Neural progenitor cell (in vitro differentiated cells): ENCODE measurements around the gene ABO. TPM values are rescaled to one million over a fixed set of nuclear protein-coding genes. Genes with fewer than 3 reads are reported as not detected.
"Not testable (repeated sequence)": the region's sequence is repeated elsewhere in the genome, so short reads cannot be mapped to it uniquely, and the experiment has no call there.

Source experiments
- DNase-seq: peaks from one replicate; pipeline ENCODE4 v3.0.0-alpha.2; 2016; ENCODE audit warnings: low spot score
- H2AFZ ChIP-seq: fragments of 200-600 bp; sonication (generic); replicated peaks from 2 replicates; pipeline ENCODE4 v1.6.1; 2016; ENCODE audit warnings: antibody characterized with exemption
- H3F3A ChIP-seq: fragments of 200-600 bp; sonication (generic); 2 replicates; pipeline ENCODE4 v1.6.1; 2016; ENCODE audit warnings: antibody characterized with exemption, low read depth
- H3K27ac ChIP-seq: fragments of 200-600 bp; sonication (generic); 2 replicates; pipeline ENCODE4 v1.5.1; 2016; ENCODE audit warnings: mild to moderate bottlenecking
- H3K27me3 ChIP-seq: fragments of 200-600 bp; sonication (generic); 2 replicates; pipeline ENCODE4 v1.6.1; 2016; ENCODE audit warnings: mild to moderate bottlenecking, moderate library complexity
- H3K36me3 ChIP-seq: fragments of 200-600 bp; sonication (generic); 2 replicates; pipeline ENCODE4 v1.5.1; 2016
- H3K4me1 ChIP-seq: fragments of 200-600 bp; sonication (generic); 2 replicates; pipeline ENCODE4 v1.6.1; 2016; ENCODE audit warnings: mixed run types
- H3K4me2 ChIP-seq: fragments of 200-600 bp; sonication (generic); 2 replicates; pipeline ENCODE4 v1.6.1; 2016
- H3K4me3 ChIP-seq: fragments of 200-600 bp; sonication (generic); 2 replicates; pipeline ENCODE4 v1.5.1; 2016
- H3K79me2 ChIP-seq: fragments of 200-600 bp; sonication (generic); 2 replicates; pipeline ENCODE4 v1.6.1; 2016; ENCODE audit warnings: low read depth
- H3K9ac ChIP-seq: fragments of 200-600 bp; sonication (generic); 2 replicates; pipeline ENCODE4 v1.6.1; 2016
- H3K9me3 ChIP-seq: fragments of 200-600 bp; sonication (generic); 2 replicates; pipeline ENCODE4 v1.5.1; 2016; ENCODE audit warnings: low read depth
- H4K20me1 ChIP-seq: fragments of 200-600 bp; sonication (generic); 2 replicates; pipeline ENCODE4 v1.6.1; 2016; ENCODE audit warnings: low read depth
- H3K27ac Mint-ChIP-seq: 3 replicates; pipeline ENCODE4 v1.8.0; 2021; ENCODE audit warnings: mixed read lengths
- H3K27me3 Mint-ChIP-seq: 2 replicates; pipeline ENCODE4 v1.8.0; 2022; ENCODE audit warnings: low read depth, mild to moderate bottlenecking, inconsistent platforms, moderate library complexity, mixed read lengths; ENCODE audit not compliant: insufficient read depth
- H3K36me3 Mint-ChIP-seq: 3 replicates; pipeline ENCODE4 v1.8.0; 2021; ENCODE audit warnings: mixed read lengths
- H3K4me1 Mint-ChIP-seq: 3 replicates; pipeline ENCODE4 v1.8.0; 2021; ENCODE audit warnings: mixed read lengths
- H3K4me3 Mint-ChIP-seq: 3 replicates; pipeline ENCODE4 v1.8.0; 2021; ENCODE audit warnings: mild to moderate bottlenecking, moderate library complexity, mixed read lengths
- H3K9me3 Mint-ChIP-seq: 3 replicates; pipeline ENCODE4 v1.8.0; 2020; ENCODE audit warnings: mixed read lengths
- EZH2 ChIP-seq: fragments of 200-600 bp; sonication (generic); IDR thresholded peaks from 2 replicates; pipeline ENCODE4 v1.6.1; 2017; ENCODE audit warnings: antibody characterized with exemption, mild to moderate bottlenecking, moderate library complexity
- EZH2phosphoT487 ChIP-seq: fragments of 200-600 bp; sonication (generic); IDR thresholded peaks from 2 replicates; pipeline ENCODE4 v1.6.1; 2017; ENCODE audit warnings: antibody characterized with exemption
- total RNA-seq: library from RNA; depleted of rRNA; stranded (reverse); fragments of >200 nt; gene quantifications from 2 replicates; pipeline ENCODE4 v1.2.3, GENCODE V29; 2015; ENCODE audit warnings: low replicate concordance
- TF ChIP-seq, protein P1 (sequence below): fragments of 200-600 bp; sonication (generic); IDR thresholded peaks from 2 replicates; pipeline ENCODE4 v1.5.1; 2017; ENCODE audit warnings: antibody characterized with exemption, mild to moderate bottlenecking

Gene ABO
- total RNA-seq, 1 donor from 2014 or later, result not detected

DNA sequence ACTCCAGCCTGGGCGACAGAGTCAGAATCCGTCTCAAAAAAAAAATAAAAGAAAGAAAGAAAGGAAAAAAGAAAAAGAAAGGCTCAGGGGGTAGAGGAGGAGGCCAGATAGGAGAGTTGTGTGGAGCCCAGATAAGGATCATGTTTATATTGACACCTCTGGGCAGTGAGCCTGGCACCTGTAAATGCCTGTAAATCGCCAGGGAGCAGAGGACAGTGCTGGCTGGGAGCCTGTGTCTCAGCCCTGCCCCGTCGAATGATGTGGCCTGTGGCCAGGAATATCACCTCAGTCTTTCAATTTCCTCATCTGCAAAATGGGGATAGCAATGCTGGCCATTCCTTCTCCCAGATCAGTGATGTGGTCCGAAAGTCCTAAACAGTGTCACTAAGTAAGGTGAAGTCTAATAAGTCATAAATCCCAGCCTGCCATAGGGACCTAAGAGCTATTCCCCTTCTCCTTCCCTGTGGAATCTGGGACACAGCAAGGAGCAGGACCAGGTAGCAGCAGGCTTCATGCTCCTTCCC is 10.3 kb upstream of the ABO start:
- Mint-ChIP-seq H3K9me3 (peaks cover 25% of the 10 kb centered on the region), H3K4me1 (no peaks in the 10 kb centered on the region), H3K36me3 (no peaks in the 10 kb centered on the region), H3K27ac (no peak overlapping the region), H3K4me3 (no peak overlapping the region), H3K27me3 (peaks cover 9% of the 10 kb centered on the region)
- Histone ChIP-seq H3K9ac (no peak overlapping the region), H3K9me3 (peaks cover 16% of the 10 kb centered on the region), H3K4me1 (no peaks in the 10 kb centered on the region), H3K79me2 (no peaks in the 10 kb centered on the region), H3K4me2 (no peak overlapping the region), H2AFZ (no peak overlapping the region), H3K27ac (no peak overlapping the region), H4K20me1 (no peaks in the 10 kb centered on the region), H3K27me3 (no peaks in the 10 kb centered on the region), H3K4me3 (no peak overlapping the region), H3K36me3 (no peaks in the 10 kb centered on the region), H3F3A (peaks cover 5% of the 10 kb centered on the region)
- DNase-seq, result no peak
- TF ChIP-seq, protein P1, sequence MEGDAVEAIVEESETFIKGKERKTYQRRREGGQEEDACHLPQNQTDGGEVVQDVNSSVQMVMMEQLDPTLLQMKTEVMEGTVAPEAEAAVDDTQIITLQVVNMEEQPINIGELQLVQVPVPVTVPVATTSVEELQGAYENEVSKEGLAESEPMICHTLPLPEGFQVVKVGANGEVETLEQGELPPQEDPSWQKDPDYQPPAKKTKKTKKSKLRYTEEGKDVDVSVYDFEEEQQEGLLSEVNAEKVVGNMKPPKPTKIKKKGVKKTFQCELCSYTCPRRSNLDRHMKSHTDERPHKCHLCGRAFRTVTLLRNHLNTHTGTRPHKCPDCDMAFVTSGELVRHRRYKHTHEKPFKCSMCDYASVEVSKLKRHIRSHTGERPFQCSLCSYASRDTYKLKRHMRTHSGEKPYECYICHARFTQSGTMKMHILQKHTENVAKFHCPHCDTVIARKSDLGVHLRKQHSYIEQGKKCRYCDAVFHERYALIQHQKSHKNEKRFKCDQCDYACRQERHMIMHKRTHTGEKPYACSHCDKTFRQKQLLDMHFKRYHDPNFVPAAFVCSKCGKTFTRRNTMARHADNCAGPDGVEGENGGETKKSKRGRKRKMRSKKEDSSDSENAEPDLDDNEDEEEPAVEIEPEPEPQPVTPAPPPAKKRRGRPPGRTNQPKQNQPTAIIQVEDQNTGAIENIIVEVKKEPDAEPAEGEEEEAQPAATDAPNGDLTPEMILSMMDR, result no peak
- no peak for TF ChIP-seq EZH2

- no peaks in the 10 kb centered on the region for H3K4me1 Mint-ChIP-seq
- no peaks in the 10 kb centered on the region for H3K36me3 ChIP-seq
- no peak overlapping the region for H3K27ac Mint-ChIP-seq
- H3K4me1 ChIP-seq, result no peaks in the 10 kb centered on the region
- no peak overlapping the region for H3K4me3 ChIP-seq
- no peaks in the 10 kb centered on the region for H4K20me1 ChIP-seq
- H3F3A ChIP-seq, result peaks cover 5% of the 10 kb centered on the region
- H3K27ac ChIP-seq, result no peak overlapping the region
- TF ChIP-seq EZH2phosphoT487 (no peak), EZH2 (no peak)
- TF ChIP-seq, protein P1, result no peak
- H3K9me3 ChIP-seq, result peaks cover 6% of the 10 kb centered on the region
- H3K27me3 ChIP-seq, result no peaks in the 10 kb centered on the region
- H3K9ac ChIP-seq, result no peak overlapping the region
- peaks cover 11% of the 10 kb centered on the region for H3K27me3 Mint-ChIP-seq
- no peak overlapping the region for H2AFZ ChIP-seq
- no peak overlapping the region for H3K4me3 Mint-ChIP-seq
- H3K9me3 Mint-ChIP-seq, result peaks cover 18% of the 10 kb centered on the region
- no peak overlapping the region for H3K4me2 ChIP-seq
- no peak for DNase-seq
- H3K79me2 ChIP-seq, result no peaks in the 10 kb centered on the region
- no peaks in the 10 kb centered on the region for H3K36me3 Mint-ChIP-seq
Observed at GRCh38 chr9:133284362-133284761, 9.4 kb upstream of the ABO start.

- H3K4me1 Mint-ChIP-seq, H3K36me3 ChIP-seq, H3K36me3 Mint-ChIP-seq, H3K4me3 ChIP-seq, H3K27ac ChIP-seq, H4K20me1 ChIP-seq, H3K27ac Mint-ChIP-seq, H3K27me3 ChIP-seq, H3K79me2 ChIP-seq, H3K9me3 ChIP-seq, H2AFZ ChIP-seq, H3K4me1 ChIP-seq, H3F3A ChIP-seq, H3K4me3 Mint-ChIP-seq, DNase-seq, H3K4me2 ChIP-seq, H3K9ac ChIP-seq: not testable (repeated sequence)
- peaks cover 13% of the 10 kb centered on the region for H3K27me3 Mint-ChIP-seq
- peaks cover 13% of the 10 kb centered on the region for H3K9me3 Mint-ChIP-seq
Observed at GRCh38 chr9:133283255-133284032, 8.4 kb upstream of the ABO start.
